ENCODE data around the gene ZNF268. TPM values are rescaled to one million over a fixed set of nuclear protein-coding genes. Genes with fewer than 3 reads are reported as not detected.

ZNF268 gene
- total RNA-seq, result 61.7 TPM

GRCh38 chr12:133181238-133181959 is at the start of gene ZNF268:
ZNF268 (plus strand) TSS chr12:133181495; CDS start chr12:133181998, 503 bp downstream.

GRCh38 chr12:133235401-133236112 is 54.3 kb downstream of the ZNF268 start, which contains the start of gene ANHX:
ANHX (minus strand) TSS chr12:133235877; CDS start chr12:133234356, 1,521 bp downstream.

Small RNAs within 50 kb of the gene (small RNA-seq; reads per million reads assigned to genes)
- gene RF00019 (ENCODE audit: low replicate concordance) (not detected), gene RNU6-717P (ENCODE audit: low replicate concordance) (not detected)

Other genes with a start within 250 kb of the ZNF268 start
- 52.0 TPM for gene ZNF605, start 225.2 kb upstream of the ZNF268 start, total RNA-seq
- gene ZNF26, start 195.1 kb upstream of the ZNF268 start, total RNA-seq, result 32.2 TPM
- 192 TPM for gene ZNF84, start 144.0 kb upstream of the ZNF268 start, total RNA-seq
- 64.5 TPM for gene ZNF140, start 100.6 kb upstream of the ZNF268 start, total RNA-seq
- 30.4 TPM for gene ZNF891, start 51.2 kb upstream of the ZNF268 start, total RNA-seq
- gene ZNF10, start 50.9 kb upstream of the ZNF268 start, total RNA-seq, result 40.4 TPM
- not detected for gene ANHX, start 54.4 kb downstream of the ZNF268 start, total RNA-seq